SK-N-DZ (cell line): ENCODE results near the gene ARMC2.

Experiments
- DNase-seq: peaks from one replicate; pipeline ENCODE4 v3.0.0-alpha.2; 2015; ENCODE audit warnings: low spot score

ARMC2 gene

GRCh38 chr6:108983151-108983550 is 134.9 kb downstream of the ARMC2 start:
- DNase-seq, result no peak

- no peak for DNase-seq
Measured at GRCh38 chr6:108985301-108985700, 137.1 kb downstream of the ARMC2 start.

GRCh38 chr6:108987156-108987555 is 138.9 kb downstream of the ARMC2 start:
- DNase-seq, result no peak

GRCh38 chr6:108988296-108988695 is 140.1 kb downstream of the ARMC2 start:
- DNase-seq, result no peak

- DNase-seq, result no peak
Measured at GRCh38 chr6:108988765-108989164, 140.5 kb downstream of the ARMC2 start.

- DNase-seq, result peak; percentile 14
Measured at GRCh38 chr6:108989700-108990099, 141.5 kb downstream of the ARMC2 start.

DNA sequence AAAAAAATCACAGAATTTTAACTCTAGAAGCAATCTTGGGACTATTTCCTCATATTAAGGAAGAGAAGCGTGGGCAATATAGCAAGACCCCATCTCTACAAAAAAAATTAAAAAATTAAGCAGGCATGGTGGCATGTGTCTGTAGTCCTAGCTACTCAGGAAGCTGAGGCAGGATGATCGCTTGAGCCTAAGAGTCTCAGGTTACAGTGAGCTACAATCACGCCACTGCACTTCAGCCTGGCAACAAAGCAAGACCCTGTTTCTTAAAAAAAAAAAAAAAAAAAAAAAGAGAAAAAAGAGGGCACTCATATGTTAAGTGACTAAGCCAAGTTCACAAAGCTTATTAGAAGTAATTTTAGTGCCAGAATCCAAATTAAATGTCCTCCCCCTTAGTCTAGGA is 145.7 kb downstream of the ARMC2 start:
- no peak for DNase-seq

GRCh38 chr6:108995296-108995695 is 147.1 kb downstream of the ARMC2 start:
- no peak for DNase-seq

GRCh38 chr6:108996208-108996607 is 148.0 kb downstream of the ARMC2 start:
- DNase-seq, result no peak

DNA sequence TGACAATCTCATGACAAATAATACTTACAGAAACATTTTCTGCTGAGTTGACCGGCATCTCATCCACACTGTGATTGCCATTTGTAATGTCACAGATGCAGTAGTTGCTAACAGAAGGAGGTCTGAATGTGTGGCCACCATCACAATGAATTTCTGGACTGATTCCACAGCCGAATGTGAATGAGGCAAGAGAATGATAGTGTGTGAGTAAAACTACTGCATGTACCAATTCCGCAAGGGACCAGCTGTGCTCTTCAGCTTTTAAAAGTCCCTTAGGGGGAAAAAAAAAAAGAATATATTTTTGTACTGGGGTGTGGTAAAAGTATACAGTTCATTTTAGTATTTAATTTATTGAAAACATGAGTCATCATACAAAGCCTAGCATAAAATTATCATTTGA is 150.3 kb downstream of the ARMC2 start:
- no peak for DNase-seq

DNA sequence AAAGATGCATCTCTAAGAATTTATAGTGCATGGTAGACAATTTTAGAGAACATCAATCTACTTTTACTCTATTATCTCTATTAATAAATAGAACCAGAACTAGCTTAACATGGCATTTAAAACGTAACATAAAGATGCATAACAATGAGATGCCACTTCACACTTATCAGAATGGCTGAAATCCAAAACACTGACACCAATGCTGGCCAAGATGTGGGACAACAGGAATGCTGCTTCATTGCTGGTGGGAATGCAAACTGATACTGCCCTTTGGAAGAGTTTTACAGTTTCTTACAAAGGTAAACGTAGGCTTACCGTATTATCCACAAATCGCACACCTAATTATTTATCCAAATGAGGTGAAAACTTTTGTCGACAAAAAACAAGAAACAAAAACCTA is 151.2 kb downstream of the ARMC2 start:
- DNase-seq, result no peak

DNA sequence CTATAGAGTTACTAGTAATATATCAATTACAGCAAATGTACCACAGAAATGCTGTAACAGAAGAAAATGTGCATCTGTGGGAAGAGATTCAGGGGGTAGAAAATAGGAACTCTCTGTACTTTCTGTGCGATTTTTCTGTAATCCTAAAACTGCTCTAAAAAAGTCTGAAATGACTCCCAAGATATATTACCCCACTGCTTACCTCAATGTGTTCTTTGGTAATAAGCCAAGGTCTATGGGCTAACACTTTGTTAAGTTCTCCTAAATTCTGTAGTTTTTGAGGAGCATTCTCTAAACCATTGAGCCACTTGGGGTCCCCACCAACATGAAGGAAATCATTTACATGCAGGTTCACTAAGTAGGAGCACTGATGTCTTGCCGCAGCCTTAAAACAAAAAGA is 152.1 kb downstream of the ARMC2 start:
- DNase-seq, result no peak

DNA sequence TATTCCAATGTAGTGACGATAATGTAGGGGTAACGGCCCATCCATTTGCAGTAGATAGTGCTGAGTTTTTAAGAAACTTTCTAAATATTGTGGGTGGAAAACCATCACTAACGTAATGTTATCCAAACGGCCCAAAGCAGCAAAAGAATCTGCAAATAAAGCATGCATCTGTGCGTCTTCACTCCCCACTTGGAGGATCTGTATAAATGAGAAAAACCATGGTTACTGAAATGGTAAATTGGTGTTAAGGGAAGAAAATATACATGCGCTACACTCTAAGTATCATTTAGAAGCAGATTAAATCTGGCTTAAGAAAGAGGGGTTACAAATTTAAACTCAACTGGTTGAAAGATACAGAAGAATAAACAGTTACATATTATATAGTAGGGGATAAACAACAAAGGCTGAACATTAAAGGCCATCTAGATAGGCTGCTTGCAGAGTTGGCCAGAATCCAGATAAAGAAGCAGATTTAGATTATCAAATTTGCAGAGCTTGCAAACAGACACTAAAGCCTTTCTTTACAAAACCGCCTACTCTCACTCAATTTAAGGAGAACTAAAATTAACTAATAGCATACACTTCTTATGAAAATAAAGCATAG is 153.2 kb downstream of the ARMC2 start:
- no peak for DNase-seq

GRCh38 chr6:109002051-109002697 is 154.0 kb downstream of the ARMC2 start:
- DNase-seq, result no peak

GRCh38 chr6:109002882-109003281 is 154.7 kb downstream of the ARMC2 start:
- no peak for DNase-seq

GRCh38 chr6:109006818-109007217 is 158.6 kb downstream of the ARMC2 start:
- peak; percentile 3 for DNase-seq

- no peak for DNase-seq
Measured at GRCh38 chr6:109007521-109007920, 159.3 kb downstream of the ARMC2 start.

- no peak for DNase-seq
Measured at GRCh38 chr6:109008054-109008453, 159.8 kb downstream of the ARMC2 start.

DNA sequence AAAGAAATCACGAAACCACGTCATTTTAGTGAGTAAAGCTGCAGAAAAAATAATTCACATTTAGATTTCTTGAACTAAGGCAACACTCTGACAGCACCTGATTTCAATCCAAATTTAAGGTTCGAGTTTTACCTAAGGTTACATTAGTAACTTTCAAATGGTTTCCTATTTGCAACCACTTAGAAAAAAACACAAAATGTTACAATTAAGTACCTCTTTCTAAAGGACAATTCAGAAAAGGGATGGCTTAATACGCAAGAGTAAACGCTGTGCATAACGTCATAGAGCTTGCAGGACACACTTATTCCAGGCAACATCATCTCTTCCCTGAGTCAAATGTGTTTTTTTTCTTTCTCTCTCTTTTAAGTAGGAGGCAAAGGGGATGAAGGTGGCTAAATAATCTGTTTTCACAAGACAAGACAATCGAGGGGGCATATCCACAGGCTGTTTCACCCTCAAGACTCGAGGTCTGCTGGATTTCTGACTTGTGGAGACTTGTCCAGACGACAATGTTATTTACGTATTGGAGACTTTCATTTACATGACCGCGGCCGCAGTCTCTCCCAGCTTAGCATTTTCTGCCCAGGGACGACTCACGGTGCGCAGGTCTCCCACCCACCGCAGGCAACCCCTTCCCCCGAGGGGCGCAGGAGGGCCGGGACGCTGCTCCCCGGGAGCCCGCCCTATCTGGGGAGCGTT is 160.5 kb downstream of the ARMC2 start:
- DNase-seq, result peak; percentile 65

DNA sequence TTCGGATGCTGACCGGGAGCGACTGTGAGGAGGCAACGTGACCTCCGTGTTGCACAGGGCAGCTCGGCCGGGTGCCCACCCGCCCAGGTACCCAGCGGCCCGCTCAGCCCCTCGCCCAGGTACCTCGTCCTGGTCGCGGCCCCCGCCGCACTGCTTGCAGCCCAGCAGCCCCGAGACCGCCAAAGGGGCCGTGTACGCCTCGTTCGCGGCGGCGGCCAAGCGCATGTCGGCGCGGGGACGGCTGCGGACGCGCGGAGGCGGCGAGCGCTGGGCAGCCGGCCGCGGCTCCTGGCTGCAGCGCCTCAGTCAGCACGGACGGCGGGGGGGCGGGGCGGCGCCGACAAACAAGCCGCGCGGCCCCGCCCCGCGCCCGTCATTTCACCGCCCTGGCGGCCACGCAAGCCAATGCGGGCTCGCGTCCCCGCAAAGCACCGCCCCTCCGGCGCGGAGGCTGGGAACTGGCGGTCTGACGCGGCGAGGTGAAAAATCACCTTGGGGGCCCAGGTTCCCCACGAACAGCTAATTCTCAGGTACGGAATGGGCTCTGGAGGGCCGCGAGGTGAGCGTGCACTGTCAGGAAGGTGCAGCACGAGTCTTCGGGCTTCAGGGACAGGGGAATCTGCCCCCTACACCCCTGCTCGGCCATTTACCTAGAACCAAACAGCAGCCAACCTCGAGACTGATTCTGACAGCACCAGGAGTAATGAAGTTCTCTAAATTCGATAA is 161.2 kb downstream of the ARMC2 start:
- peak; percentile 77 for DNase-seq

DNA sequence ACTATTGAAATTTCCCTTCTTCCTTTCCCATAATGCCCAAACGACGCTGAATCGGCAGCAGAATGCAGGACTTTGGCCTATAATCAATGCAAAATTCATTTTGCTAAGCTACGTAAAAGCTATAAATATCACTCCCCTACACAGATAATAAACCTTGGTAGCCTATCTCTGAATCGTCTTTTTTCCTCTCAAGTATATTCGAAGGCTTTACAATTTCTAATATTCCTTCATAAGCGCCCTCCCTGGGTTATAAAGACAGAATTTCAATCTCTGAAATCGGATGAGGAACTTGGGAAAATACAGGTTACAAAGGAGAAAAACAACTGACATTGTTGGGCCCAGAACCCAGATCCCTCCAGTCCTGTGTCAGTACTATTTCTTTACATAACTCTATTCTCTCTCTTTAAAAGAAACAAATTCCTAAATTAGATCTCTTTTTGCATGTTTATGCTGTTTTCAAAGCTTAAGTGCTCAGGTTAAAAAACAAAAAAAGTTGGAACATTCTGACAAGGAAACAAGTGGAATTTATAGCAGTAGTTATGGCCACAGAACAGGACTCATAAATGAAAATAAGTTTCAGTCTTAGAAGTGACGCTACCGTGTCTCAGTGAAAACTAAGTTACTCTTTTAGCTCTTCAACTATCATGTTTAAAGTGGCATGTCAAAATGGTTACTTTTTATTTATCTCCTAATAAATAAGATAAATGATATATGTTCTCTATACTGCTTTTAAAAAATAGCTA is 161.9 kb downstream of the ARMC2 start:
- DNase-seq, result no peak

- no peak for DNase-seq
Measured at GRCh38 chr6:109010705-109011102, 162.5 kb downstream of the ARMC2 start.
